ENCODE measurements around the gene UNC13D.
"Not testable (repeated sequence)": the region's sequence is repeated elsewhere in the genome, so short reads cannot be mapped to it uniquely, and the experiment has no call there.

UNC13D gene

GRCh38 chr17:75778861-75779249 lies 65.3 kb downstream of the UNC13D start:
- peak overlapping the region; percentile 96 for H3K9ac ChIP-seq (ENCODE audit: low read length)
- H2AFZ ChIP-seq (ENCODE audit: low read length), result no peak overlapping the region
- H3K4me3 ChIP-seq (ENCODE audit: low read length), result peak overlapping the region; percentile 81
- peaks cover 10% of the 10 kb centered on the region; the same call in 1 of the 2 replicates for H3K36me3 ChIP-seq (replicated peaks; ENCODE audit: insufficient read depth, low read length)
- TF ChIP-seq CTCF (IDR thresholded peaks at IDR 0.05; ENCODE audit: low read length) (peak; percentile 60), EZH2phosphoT487 (IDR thresholded peaks at IDR 0.05; ENCODE audit: low read length) (no peak), EZH2 (optimal IDR thresholded peaks at IDR 0.05; ENCODE audit: low read depth, low read length) (no peak)
- peak; percentile 74 for DNase-seq
- peaks cover 26% of the 10 kb centered on the region for H4K20me1 ChIP-seq (ENCODE audit: insufficient read depth, low read length)
- peaks cover 14% of the 10 kb centered on the region for H3K4me1 ChIP-seq (ENCODE audit: low read length)
- peak overlapping the region; percentile 85; the same call in 1 of the 2 replicates for H3K4me2 ChIP-seq (ENCODE audit: low read depth, low read length)
- no peaks in the 10 kb centered on the region for H3K9me3 ChIP-seq (replicated peaks; ENCODE audit: insufficient read depth, low read length)
- H3K27ac ChIP-seq (ENCODE audit: low read length), result peak overlapping the region; percentile 81; the same call in 1 of the 2 replicates
- H3F3A ChIP-seq (ENCODE audit: insufficient read depth, low read length), result peaks cover 56% of the 10 kb centered on the region
- no peaks in the 10 kb centered on the region for H3K9me2 ChIP-seq (replicated peaks; ENCODE audit: insufficient read depth, low read length)
- no peaks in the 10 kb centered on the region for H3K27me3 ChIP-seq (replicated peaks; ENCODE audit: insufficient read depth, low read length)
- H3K79me2 ChIP-seq (ENCODE audit: low read length), result peaks cover 21% of the 10 kb centered on the region

GRCh38 chr17:75778066-75778860 lies 65.9 kb downstream of the UNC13D start:
- Histone ChIP-seq H3K4me3 (ENCODE audit: low read length) (peak overlapping the region; percentile 81), H3K27ac (ENCODE audit: low read length) (peak overlapping the region; percentile 81; the same call in 1 of the 2 replicates), H3K79me2 (ENCODE audit: low read length) (peaks cover 21% of the 10 kb centered on the region), H3F3A (ENCODE audit: insufficient read depth, low read length) (peaks cover 50% of the 10 kb centered on the region), H3K4me2 (ENCODE audit: low read depth, low read length) (peak overlapping the region; percentile 85), H4K20me1 (ENCODE audit: insufficient read depth, low read length) (peaks cover 26% of the 10 kb centered on the region), H3K9ac (ENCODE audit: low read length) (peak overlapping the region; percentile 96)
- not testable (repeated sequence) for H2AFZ ChIP-seq (ENCODE audit: low read length); H3K4me1 ChIP-seq (ENCODE audit: low read length); H3K9me2 ChIP-seq (replicated peaks; ENCODE audit: insufficient read depth, low read length); H3K27me3 ChIP-seq (replicated peaks; ENCODE audit: insufficient read depth, low read length); H3K36me3 ChIP-seq (replicated peaks; ENCODE audit: insufficient read depth, low read length); H3K9me3 ChIP-seq (replicated peaks; ENCODE audit: insufficient read depth, low read length)
- peak; percentile 27 for DNase-seq

GRCh38 chr17:75777296-75777922 lies 66.8 kb downstream of the UNC13D start:
- Histone ChIP-seq H4K20me1 (ENCODE audit: insufficient read depth, low read length) (peaks cover 26% of the 10 kb centered on the region), H3K9me2 (replicated peaks; ENCODE audit: insufficient read depth, low read length) (no peaks in the 10 kb centered on the region), H3K36me3 (replicated peaks; ENCODE audit: insufficient read depth, low read length) (peaks cover 10% of the 10 kb centered on the region; the same call in 1 of the 2 replicates), H3K27ac (ENCODE audit: low read length) (no peak overlapping the region), H3K9ac (ENCODE audit: low read length) (peak overlapping the region; percentile 96; the same call in 1 of the 2 replicates), H3K27me3 (replicated peaks; ENCODE audit: insufficient read depth, low read length) (no peaks in the 10 kb centered on the region), H3K4me1 (ENCODE audit: low read length) (peaks cover 5% of the 10 kb centered on the region; the same call in 1 of the 2 replicates), H3K4me3 (ENCODE audit: low read length) (0 out of 2 replicates have a peak overlapping the region, but pooled peaks have one; percentile 81), H3K9me3 (replicated peaks; ENCODE audit: insufficient read depth, low read length) (no peaks in the 10 kb centered on the region), H3K4me2 (ENCODE audit: low read depth, low read length) (no peak overlapping the region), H3F3A (ENCODE audit: insufficient read depth, low read length) (peaks cover 45% of the 10 kb centered on the region), H2AFZ (ENCODE audit: low read length) (no peak overlapping the region), H3K79me2 (ENCODE audit: low read length) (peaks cover 21% of the 10 kb centered on the region)
- no peak for DNase-seq
- no peak for TF ChIP-seq EZH2 (optimal IDR thresholded peaks at IDR 0.05; ENCODE audit: low read depth, low read length)
- no peak for TF ChIP-seq CTCF (IDR thresholded peaks at IDR 0.05; ENCODE audit: low read length)
- no peak for TF ChIP-seq EZH2phosphoT487 (IDR thresholded peaks at IDR 0.05; ENCODE audit: low read length)

Data from MM.1S (cell line).